GM12872 (cell line): ENCODE data around the gene MRPL49.

Source experiments
- CTCF ChIP-seq: IDR thresholded peaks from 3 replicates; pipeline ENCODE4 v1.5.1; 2011; ENCODE audit warnings: low read depth, mild to moderate bottlenecking, low read length, moderate library complexity; ENCODE audit not compliant: insufficient read depth

Gene MRPL49

DNA sequence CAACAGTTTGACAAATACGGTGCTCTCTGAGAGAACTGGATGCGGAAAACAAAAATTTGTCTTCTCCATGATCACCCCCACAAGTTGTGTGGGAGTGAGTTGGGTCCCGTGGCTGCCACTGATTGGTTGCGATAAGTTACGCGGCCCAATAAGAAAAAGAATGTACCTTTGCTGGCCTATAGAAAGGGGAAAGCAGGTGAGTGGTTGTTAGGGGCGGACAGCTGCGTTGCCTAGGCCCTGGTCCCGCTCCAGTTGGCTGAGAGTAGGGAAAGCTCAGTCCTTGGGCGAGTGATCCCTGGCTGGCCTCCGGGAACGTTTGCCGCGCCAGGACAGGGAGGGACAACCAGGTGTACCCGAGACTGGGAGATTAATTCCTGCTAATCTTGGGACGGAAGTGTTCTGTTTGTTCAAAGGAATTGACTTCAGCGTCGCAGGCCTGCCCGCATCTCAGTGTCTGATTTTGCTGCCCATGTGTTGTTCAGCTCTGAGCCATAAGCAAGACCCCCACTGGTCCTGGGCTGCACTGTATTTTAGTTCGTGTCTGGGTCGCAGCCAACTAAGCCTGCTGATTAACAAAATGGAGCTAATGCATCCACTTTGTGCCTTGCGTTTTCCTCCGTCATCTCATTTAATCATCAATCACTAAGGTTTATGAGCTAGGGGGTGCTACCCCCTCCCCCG lies 13.0 kb downstream of the MRPL49 start:
- no peak for TF ChIP-seq CTCF

DNA sequence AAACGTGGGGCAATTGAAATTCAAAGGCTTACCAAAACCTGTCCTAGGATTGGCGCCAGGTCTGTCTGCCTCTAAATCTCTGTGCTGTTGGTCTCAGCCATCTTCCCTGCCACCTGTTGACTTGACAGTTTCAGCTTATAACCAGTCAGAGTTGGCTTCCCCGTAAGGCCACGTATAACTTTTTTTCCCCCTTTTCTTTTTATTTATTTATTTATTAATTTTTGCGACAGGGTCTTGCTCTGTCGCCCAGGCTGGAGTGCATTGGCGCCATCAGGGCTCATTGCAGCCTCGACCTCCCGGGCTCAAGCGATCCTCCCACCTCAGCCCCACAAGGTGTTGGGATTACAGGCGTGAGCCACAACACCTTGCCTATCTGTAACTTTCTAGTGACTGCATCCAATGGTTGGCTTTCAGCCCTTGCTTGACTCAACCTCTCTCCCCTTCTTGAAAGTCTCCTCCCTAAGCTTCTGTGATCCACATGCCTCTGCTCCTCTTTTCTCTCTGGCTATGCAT lies 13.6 kb downstream of the MRPL49 start:
- no peak for TF ChIP-seq CTCF

- TF ChIP-seq CTCF = no peak
Observed at GRCh38 chr11:65136515-65137096, 14.5 kb downstream of the MRPL49 start.

DNA sequence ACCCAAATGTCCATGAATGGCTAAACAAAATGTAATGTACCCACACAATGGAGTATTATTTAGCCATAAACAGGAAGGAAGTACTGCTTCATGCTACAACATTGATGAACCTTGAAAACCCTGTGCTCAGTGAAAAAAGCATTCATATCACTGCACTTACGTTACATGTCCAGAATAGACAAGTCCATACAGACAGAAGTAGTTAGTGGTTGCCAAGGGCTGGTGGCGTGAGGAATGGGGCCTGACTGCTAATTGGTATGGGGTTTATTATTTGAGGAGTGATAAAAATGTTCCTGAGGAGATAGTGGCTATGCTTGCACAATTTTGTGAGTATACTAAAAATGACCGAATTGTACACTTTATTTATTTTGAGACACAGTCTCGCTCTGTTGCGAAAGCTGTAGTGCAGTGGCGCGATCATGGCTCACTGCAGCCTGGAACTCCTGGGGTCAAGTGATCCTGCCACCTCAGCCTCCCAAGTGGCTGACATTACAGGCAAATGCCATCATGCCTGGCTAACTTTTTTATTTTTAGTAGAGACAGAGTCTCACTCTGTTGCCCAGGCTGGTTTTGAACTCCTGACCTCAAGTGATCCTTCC lies 19.9 kb downstream of the MRPL49 start:
- TF ChIP-seq CTCF = no peak

DNA sequence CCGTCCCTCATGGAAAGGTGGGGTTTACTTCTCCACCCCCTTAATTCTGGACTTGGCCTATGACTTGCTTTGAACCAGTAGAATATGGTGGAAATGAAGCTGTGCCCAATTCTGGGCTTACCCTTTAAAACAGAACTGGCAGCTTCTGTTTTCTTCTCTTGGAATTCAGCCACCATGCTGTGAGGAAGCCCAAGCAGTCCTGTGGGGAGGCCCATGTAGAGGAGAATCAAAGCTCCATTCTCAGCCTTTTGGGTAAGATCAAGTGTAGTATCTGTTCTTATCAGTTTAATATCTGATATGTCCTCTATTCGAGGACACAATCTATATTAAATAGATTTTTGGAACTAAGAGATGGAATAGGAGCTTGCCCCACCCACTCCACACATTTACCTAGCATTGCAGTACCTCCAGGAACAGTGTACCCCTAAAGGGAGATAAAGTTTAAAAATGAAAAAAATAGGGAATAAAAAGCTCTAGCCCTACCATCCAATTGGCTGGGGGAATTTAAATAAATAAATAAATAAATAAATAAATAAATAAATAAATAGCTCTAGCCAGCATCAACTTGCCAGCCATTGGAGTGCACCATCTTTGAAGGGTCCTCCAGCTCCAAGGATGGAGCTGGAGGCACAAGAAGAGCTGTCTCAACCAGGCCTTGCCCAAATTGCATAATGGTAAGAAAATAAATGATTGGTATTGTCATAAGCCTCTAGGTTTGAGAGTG lies 25.4 kb downstream of the MRPL49 start:
- TF ChIP-seq CTCF = no peak

DNA sequence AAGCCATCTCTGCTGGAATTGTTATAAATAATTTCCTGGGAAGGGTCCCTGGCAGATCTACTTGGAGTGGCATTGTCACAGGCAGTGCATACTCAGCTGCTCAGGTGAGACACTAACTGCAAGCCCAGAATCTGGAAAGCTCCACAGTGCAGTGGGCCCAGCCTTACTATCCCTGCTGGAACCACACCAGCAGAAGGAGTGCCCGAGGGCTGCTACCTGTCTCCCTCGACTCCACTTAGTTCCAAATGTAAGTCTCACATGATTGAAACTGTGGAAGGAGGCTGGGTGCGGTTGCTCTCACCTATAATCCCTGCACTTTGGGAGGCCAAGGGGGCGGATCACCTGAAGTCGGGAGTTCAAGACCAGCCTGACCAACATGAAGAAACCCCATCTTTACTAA lies 26.5 kb downstream of the MRPL49 start:
- no peak for TF ChIP-seq CTCF
